ENCODE measurements around the gene SV2B.

Gene SV2B

GRCh38 chr15:91238644-91239425 lies 138.8 kb downstream of the SV2B start:
- H3K27ac ChIP-seq, result no peak overlapping the region
- TF ChIP-seq ZFX (IDR thresholded peaks at IDR 0.05; ENCODE audit: borderline replicate concordance), result no peak
- TF ChIP-seq, protein P1, sequence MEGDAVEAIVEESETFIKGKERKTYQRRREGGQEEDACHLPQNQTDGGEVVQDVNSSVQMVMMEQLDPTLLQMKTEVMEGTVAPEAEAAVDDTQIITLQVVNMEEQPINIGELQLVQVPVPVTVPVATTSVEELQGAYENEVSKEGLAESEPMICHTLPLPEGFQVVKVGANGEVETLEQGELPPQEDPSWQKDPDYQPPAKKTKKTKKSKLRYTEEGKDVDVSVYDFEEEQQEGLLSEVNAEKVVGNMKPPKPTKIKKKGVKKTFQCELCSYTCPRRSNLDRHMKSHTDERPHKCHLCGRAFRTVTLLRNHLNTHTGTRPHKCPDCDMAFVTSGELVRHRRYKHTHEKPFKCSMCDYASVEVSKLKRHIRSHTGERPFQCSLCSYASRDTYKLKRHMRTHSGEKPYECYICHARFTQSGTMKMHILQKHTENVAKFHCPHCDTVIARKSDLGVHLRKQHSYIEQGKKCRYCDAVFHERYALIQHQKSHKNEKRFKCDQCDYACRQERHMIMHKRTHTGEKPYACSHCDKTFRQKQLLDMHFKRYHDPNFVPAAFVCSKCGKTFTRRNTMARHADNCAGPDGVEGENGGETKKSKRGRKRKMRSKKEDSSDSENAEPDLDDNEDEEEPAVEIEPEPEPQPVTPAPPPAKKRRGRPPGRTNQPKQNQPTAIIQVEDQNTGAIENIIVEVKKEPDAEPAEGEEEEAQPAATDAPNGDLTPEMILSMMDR (IDR thresholded peaks at IDR 0.05), result no peak

DNA sequence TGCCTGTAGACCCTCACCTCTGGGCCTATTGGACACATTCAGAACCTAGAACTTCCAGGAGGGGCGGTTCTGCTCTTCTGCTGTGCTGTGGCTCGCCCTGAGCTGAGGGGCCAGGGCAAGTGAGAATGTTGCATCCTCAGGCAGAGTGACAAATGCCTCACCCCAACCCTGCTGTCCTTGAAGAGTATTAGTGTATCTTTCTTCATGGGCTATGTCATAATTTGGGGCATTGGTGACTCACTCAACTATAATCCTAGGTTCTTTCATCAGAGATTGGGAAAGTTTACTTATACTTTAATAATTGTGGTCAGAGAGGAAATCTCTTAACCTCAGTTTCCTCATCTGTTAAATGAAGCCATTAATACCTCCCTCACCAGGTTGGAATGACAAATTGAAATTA lies 143.8 kb downstream of the SV2B start:
- H3K27ac ChIP-seq, result no peak overlapping the region
- no peak for TF ChIP-seq ZFX (IDR thresholded peaks at IDR 0.05; ENCODE audit: borderline replicate concordance)
- TF ChIP-seq, protein P1 (IDR thresholded peaks at IDR 0.05), result no peak

GRCh38 chr15:91244919-91245318 lies 144.9 kb downstream of the SV2B start:
- TF ChIP-seq ZFX (IDR thresholded peaks at IDR 0.05; ENCODE audit: borderline replicate concordance), result no peak
- TF ChIP-seq, protein P1 (IDR thresholded peaks at IDR 0.05), result no peak
- H3K27ac ChIP-seq, result no peak overlapping the region

DNA sequence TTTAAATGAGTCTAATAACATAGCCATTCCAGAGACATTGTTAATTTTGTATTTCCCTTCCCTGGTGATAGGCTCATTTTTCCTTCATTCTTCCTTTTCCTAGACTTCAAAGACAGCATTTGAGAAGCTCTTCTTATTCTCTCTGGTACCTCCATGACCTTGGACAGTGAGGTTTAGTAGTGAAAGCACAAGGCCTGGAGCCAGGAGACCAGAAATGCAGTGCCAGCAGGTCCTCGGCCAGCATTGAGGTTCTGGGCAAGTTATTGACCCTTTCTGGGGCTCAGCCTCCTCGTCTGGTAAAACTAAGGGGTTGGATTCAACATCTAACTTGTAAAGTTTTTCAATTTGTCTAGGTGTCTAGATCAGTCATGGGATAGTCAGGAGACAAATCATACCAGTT lies 146.9 kb downstream of the SV2B start:
- TF ChIP-seq, protein P1 (IDR thresholded peaks at IDR 0.05), result no peak
- TF ChIP-seq ZFX (IDR thresholded peaks at IDR 0.05; ENCODE audit: borderline replicate concordance), result no peak

DNA sequence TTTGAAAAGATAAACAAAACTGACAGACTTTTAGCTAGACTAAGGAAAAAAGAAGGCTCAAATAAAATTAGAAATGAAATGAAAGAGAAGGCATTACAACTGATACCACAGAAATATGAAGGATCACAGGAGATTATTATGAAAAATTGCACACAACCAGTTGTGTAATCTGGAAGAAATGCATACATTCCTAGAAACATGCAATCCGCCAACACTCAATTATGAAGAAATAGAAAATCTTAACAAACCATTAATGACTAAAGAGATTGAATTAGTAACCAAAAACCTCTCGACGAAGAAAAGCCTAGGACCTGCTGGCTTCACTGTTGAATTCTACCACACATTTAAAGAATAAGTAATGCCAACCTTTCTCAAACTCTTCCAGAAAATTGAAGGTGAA lies 149.5 kb downstream of the SV2B start:
- TF ChIP-seq ZFX (IDR thresholded peaks at IDR 0.05; ENCODE audit: borderline replicate concordance), result no peak
- TF ChIP-seq, protein P1 (IDR thresholded peaks at IDR 0.05), result no peak

More for the DNA sequence above, 146.9 kb downstream of the SV2B start:
- H3K27ac ChIP-seq, result no peak overlapping the region

GRCh38 chr15:91252322-91252721 lies 152.3 kb downstream of the SV2B start:
- no peak overlapping the region for H3K27ac ChIP-seq
- TF ChIP-seq, protein P1 (IDR thresholded peaks at IDR 0.05), result no peak
- TF ChIP-seq ZFX (IDR thresholded peaks at IDR 0.05; ENCODE audit: borderline replicate concordance), result no peak

More for the DNA sequence above, 149.5 kb downstream of the SV2B start:
- H3K27ac ChIP-seq, result no peak overlapping the region

DNA sequence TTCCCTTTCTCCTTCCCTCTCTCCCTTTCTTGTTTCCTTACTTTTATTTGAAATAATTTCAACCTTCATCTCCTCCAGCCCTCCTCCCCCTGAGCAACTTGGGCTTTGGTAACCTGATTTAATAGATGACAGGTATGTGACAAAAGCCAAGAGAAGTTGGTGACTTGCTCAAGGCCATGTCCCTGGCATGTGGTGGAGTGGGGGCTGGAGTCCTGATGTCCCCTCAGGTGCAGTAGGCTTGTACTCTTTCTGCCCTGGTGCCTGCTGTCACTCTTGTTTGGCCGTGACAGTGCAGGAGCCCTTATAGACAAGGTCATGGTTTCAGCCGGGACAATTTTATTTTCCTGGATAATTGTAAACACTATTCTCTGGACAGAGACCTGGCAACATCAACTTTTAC lies 152.7 kb downstream of the SV2B start:
- no peak overlapping the region for H3K27ac ChIP-seq
- TF ChIP-seq ZFX (IDR thresholded peaks at IDR 0.05; ENCODE audit: borderline replicate concordance), result no peak
- TF ChIP-seq, protein P1 (IDR thresholded peaks at IDR 0.05), result no peak

All from 22Rv1 (cell line).